Liver (tissue), 9 donors: ENCODE measurements around the gene NMNAT2. TPM values are rescaled to one million over a fixed set of nuclear protein-coding genes. Genes with fewer than 3 reads are reported as not detected.

Experiments
- DNase-seq: peaks from one replicate; pipeline ENCODE4 v3.0.0-alpha.2; 2017; ENCODE audit warnings: low spot score
- H3K27ac ChIP-seq, 2 donors: one replicate each; pipeline ENCODE4 v1.7.0; 2013; ENCODE audit warnings: inconsistent platforms in 2 of 2, low read length in 2 of 2, control low read depth in 1 of 2, low read depth in 1 of 2, mild to moderate bottlenecking in 1 of 2
- H3K27me3 ChIP-seq, 4 donors: one replicate each; pipeline versions ENCODE4 v1.6.1 to v1.7.0; 2013; ENCODE audit warnings: low read length in 3 of 4, inconsistent platforms in 1 of 4, mild to moderate bottlenecking in 1 of 4, moderate library complexity in 1 of 4; ENCODE audit not compliant: control insufficient read depth in 4 of 4, insufficient read depth in 4 of 4
- H3K36me3 ChIP-seq, 4 donors: one replicate each; pipeline versions ENCODE4 v1.6.1 to v1.7.0; 2013; ENCODE audit warnings: low read length in 3 of 4, mild to moderate bottlenecking in 3 of 4, low read depth in 1 of 4, moderate library complexity in 1 of 4; ENCODE audit not compliant: control insufficient read depth in 4 of 4, insufficient read depth in 3 of 4
- H3K4me1 ChIP-seq, 4 donors: one replicate each; pipeline versions ENCODE4 v1.6.1 to v1.7.0; 2013; ENCODE audit warnings: low read length in 3 of 4, mild to moderate bottlenecking in 3 of 4, moderate library complexity in 1 of 4; ENCODE audit not compliant: control insufficient read depth in 4 of 4, insufficient read depth in 4 of 4
- H3K4me3 ChIP-seq, 3 donors: one replicate each; pipeline versions ENCODE4 v1.6.1 to v1.7.0; 2013; ENCODE audit warnings: low read length in 3 of 3, control low read depth in 1 of 3, low read depth in 1 of 3, mild to moderate bottlenecking in 1 of 3
- H3K9ac ChIP-seq, 2 donors: one replicate each; pipeline ENCODE4 v1.7.0; 2013; ENCODE audit warnings: low read length in 2 of 2, mild to moderate bottlenecking in 2 of 2, moderate library complexity in 2 of 2, control low read depth in 1 of 2, low read depth in 1 of 2
- H3K9me3 ChIP-seq, 4 donors: one replicate each; pipeline versions ENCODE4 v1.6.1 to v1.7.0; 2013; ENCODE audit warnings: low read length in 3 of 4; ENCODE audit not compliant: control insufficient read depth in 4 of 4
- CTCF ChIP-seq: fragments of 150-350 bp; IDR thresholded peaks from 2 replicates; pipeline ENCODE4 v1.5.1; 2017; ENCODE audit warnings: improper control_type of control experiment, low read depth, low read length; ENCODE audit not compliant: missing input control
- EGR1 ChIP-seq, 2 donors: IDR thresholded peaks; 2 replicates each; pipeline ENCODE4 v1.6.1; 2016 to 2018; ENCODE audit warnings: antibody characterized with exemption in 2 of 2, low read depth in 2 of 2
- FOXA1 ChIP-seq: IDR thresholded peaks from 2 replicates; pipeline ENCODE4 v1.6.1; 2016; ENCODE audit warnings: antibody characterized with exemption
- FOXA2 ChIP-seq: IDR thresholded peaks from 2 replicates; pipeline ENCODE4 v1.6.1; 2016; ENCODE audit warnings: antibody characterized with exemption
- GABPA ChIP-seq, 2 donors: IDR thresholded peaks in 1 of 2; conservative IDR thresholded peaks in 1 of 2; 2 replicates each; pipeline ENCODE4 v1.6.1; 2016; ENCODE audit warnings: antibody characterized with exemption in 2 of 2, mild to moderate bottlenecking in 1 of 2, moderate library complexity in 1 of 2
- HNF4A ChIP-seq, 2 donors: conservative IDR thresholded peaks; 2 replicates each; pipeline ENCODE4 v1.6.1; 2016; ENCODE audit warnings: antibody characterized with exemption in 2 of 2, mild to moderate bottlenecking in 2 of 2
- HNF4G ChIP-seq: IDR thresholded peaks from 2 replicates; pipeline ENCODE4 v1.6.1; 2016; ENCODE audit warnings: antibody characterized with exemption
- JUND ChIP-seq, 2 donors: IDR thresholded peaks; 2 replicates each; pipeline ENCODE4 v1.6.1; 2016; ENCODE audit warnings: antibody characterized with exemption in 2 of 2
- MAX ChIP-seq: IDR thresholded peaks from 2 replicates; pipeline ENCODE4 v1.6.1; 2016; ENCODE audit warnings: antibody characterized with exemption
- NR2F2 ChIP-seq: IDR thresholded peaks from 2 replicates; pipeline ENCODE4 v1.6.1; 2016; ENCODE audit warnings: antibody characterized with exemption
- TAF1 ChIP-seq: conservative IDR thresholded peaks from 2 replicates; pipeline ENCODE4 v1.6.1; 2016; ENCODE audit warnings: antibody characterized with exemption, mild to moderate bottlenecking
- YY1 ChIP-seq: IDR thresholded peaks from 2 replicates; pipeline ENCODE4 v1.6.1; 2016; ENCODE audit warnings: antibody characterized with exemption, mild to moderate bottlenecking
- ZBTB33 ChIP-seq: IDR thresholded peaks from 2 replicates; pipeline ENCODE4 v1.6.1; 2016; ENCODE audit warnings: antibody characterized with exemption
- WGBS: extraction: QIAGEN DNeasy Blood & Tissue Kit; methylation state at CpG from one replicate; pipeline ENCODE4 v1.1.7; 2013; 5-methylcytosine and 5-hydroxymethylcytosine counted together
- polyA plus RNA-seq, 2 donors: library from polyadenylated mRNA; stranded (reverse) in 1 of 2; unstranded in 1 of 2; fragments of 200-250 nt in 1 of 2; fragments of >200 nt in 1 of 2; fragmentation: Nextera tagmentation in 1 of 2; extraction: Ambion mirVana in 1 of 2; gene quantifications; one replicate each; pipeline versions ENCODE4 v1.2.1 to v1.2.3, GENCODE V29; 2013 to 2015
- total RNA-seq, 2 donors: library from RNA; depleted of rRNA; stranded (reverse); fragments of >200 nt; gene quantifications; one replicate each; pipeline ENCODE4 v1.2.3, GENCODE V29; 2014
- TF ChIP-seq, protein P1 (sequence below): IDR thresholded peaks from 2 replicates; pipeline ENCODE4 v1.6.1; 2016; ENCODE audit warnings: antibody characterized with exemption
- TF ChIP-seq, protein P2 (sequence below): IDR thresholded peaks from 2 replicates; pipeline ENCODE4 v1.6.1; 2016; ENCODE audit warnings: antibody characterized with exemption, mild to moderate bottlenecking
- donor health status: healthy.
- donor health status: healthy.
- donor health status: healthy.
- donor health status: healthy.
- donor health status: healthy.

The NMNAT2 gene
- total and polyA plus RNA-seq, 4 donors, result under 0.01 to 0.07 (median 0.05) TPM; not detected in 1

- TF ChIP-seq JUND (IDR thresholded peaks at IDR 0.05) (no peak), TAF1 (no peak), FOXA1 (no peak), NR2F2 (no peak)
Measured at GRCh38 chr1:183331091-183331742, 87.0 kb downstream of the NMNAT2 start (continued).

GRCh38 chr1:183330335-183330734 is 87.8 kb downstream of the NMNAT2 start:
- Histone ChIP-seq H3K4me3 (no peak overlapping the region), H3K4me1 (no peaks in the 10 kb centered on the region), H3K36me3 (no peaks in the 10 kb centered on the region), H3K9ac (no peak overlapping the region), H3K27me3 (no peaks in the 10 kb centered on the region), H3K27ac (no peak overlapping the region), H3K9me3 (no peaks in the 10 kb centered on the region)
- TF ChIP-seq HNF4G (no peak), ZBTB33 (no peak), CTCF (no peak), GABPA (IDR thresholded peaks at IDR 0.05 in 1 of 2, conservative IDR thresholded peaks at IDR 0.05 in 1 of 2) (no peak), YY1 (no peak), FOXA2 (no peak), MAX (no peak), NR2F2 (no peak), FOXA1 (no peak), EGR1 (IDR thresholded peaks at IDR 0.05; ENCODE audit: low read depth in 2 of 2) (no peak), HNF4A (conservative IDR thresholded peaks at IDR 0.05) (no peak)
- TF ChIP-seq, protein P1, sequence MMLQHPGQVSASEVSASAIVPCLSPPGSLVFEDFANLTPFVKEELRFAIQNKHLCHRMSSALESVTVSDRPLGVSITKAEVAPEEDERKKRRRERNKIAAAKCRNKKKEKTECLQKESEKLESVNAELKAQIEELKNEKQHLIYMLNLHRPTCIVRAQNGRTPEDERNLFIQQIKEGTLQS, result no peak
- TF ChIP-seq, protein P2, sequence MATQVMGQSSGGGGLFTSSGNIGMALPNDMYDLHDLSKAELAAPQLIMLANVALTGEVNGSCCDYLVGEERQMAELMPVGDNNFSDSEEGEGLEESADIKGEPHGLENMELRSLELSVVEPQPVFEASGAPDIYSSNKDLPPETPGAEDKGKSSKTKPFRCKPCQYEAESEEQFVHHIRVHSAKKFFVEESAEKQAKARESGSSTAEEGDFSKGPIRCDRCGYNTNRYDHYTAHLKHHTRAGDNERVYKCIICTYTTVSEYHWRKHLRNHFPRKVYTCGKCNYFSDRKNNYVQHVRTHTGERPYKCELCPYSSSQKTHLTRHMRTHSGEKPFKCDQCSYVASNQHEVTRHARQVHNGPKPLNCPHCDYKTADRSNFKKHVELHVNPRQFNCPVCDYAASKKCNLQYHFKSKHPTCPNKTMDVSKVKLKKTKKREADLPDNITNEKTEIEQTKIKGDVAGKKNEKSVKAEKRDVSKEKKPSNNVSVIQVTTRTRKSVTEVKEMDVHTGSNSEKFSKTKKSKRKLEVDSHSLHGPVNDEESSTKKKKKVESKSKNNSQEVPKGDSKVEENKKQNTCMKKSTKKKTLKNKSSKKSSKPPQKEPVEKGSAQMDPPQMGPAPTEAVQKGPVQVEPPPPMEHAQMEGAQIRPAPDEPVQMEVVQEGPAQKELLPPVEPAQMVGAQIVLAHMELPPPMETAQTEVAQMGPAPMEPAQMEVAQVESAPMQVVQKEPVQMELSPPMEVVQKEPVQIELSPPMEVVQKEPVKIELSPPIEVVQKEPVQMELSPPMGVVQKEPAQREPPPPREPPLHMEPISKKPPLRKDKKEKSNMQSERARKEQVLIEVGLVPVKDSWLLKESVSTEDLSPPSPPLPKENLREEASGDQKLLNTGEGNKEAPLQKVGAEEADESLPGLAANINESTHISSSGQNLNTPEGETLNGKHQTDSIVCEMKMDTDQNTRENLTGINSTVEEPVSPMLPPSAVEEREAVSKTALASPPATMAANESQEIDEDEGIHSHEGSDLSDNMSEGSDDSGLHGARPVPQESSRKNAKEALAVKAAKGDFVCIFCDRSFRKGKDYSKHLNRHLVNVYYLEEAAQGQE, result no peak
- 67% methylated on average over 4 of the region's 4 CpGs for WGBS
- no peak for DNase-seq
